HG03025 (cell line): ENCODE data around the gene SLC34A1.
A peak's percentile ranks its signal among the peaks of the same experiment; 100 is the strongest.

ENCODE experiments used
- ATAC-seq: cut with Tn5 transposase; IDR thresholded peaks from one replicate; pipeline ENCODE4 v1.9.1; 2021; ENCODE audit warnings: mild to moderate bottlenecking, moderate library complexity; ENCODE audit not compliant: unreplicated experiment, low FRiP score

Gene SLC34A1

DNA sequence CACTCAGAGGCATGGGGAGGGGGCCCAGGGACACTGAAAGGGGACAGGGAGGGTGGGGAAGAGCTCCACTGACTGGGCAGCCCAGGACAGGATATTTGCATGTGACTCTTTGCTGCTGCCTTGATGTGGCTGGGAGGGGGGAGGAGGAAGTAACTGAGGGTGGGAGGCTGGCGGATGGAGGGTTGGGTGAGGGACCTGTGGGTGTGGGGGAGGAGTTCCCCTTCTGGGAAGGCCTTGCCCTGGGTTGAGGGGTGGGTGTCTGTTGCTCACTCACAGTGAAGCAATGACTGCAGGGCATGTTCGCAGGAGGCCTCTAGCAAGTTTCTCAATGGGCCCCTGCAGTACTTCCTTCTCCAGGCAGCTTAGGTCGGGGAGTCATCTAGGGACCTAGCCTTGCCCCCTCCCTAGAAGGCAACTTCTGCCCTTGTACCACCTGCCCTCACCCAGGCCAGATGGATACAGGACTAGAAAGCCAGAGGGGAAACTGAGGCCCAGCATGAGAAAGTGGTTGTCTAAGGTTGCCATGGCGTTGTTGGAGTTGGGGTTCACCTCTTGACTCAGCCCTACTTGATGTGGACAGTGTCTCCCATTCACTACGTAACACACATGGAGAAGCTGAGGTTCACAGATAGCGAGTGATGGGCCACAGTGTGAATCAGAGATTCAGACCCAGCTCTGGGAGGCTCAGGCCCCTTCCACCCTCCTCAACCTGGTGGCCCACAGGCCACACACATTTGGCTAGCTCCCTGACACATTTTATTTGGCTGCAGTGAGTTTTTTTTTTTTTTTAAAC, 45.2 kb downstream of the SLC34A1 start:
- ATAC-seq: no peak

DNA sequence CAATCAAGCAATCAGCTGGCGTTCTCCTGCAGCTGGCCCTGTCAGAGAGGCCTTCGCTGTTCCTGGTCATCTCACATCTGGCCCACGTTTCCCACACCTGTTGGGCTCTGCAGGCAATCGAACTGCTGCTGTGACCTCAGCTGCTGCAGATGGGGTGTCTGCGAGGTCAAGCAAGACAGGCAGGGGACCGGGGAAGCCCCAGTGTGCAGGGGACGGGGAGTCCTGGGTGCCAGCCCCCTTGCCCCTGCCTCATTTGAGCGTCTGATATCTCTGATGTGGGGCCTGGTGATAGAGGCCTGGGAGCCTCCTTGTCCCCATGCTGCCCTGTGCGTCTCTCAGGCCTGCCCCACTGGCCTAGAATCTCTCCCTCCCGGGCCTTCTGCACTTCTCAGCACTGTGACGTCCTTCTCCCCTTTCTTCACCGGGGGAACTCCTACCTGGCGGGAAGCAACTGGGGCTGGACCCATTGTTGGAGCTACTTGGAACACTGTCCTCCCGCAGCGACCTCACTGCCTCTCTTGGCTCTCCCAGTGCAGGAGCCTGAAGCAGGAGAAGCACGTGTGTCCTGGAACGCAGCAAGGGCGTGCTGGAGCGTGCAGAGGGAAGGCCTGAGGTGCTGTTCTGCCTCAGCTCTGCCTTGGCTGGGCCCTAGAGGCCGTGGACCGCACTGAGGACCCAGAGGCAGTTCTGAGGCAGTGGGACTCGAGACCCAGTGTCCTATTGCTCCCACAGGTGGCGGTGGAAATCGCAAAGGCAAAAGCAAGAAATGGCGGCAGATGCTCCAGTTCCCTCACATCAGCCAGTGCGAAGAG, 46.1 kb downstream of the SLC34A1 start:
- no peak for ATAC-seq

DNA sequence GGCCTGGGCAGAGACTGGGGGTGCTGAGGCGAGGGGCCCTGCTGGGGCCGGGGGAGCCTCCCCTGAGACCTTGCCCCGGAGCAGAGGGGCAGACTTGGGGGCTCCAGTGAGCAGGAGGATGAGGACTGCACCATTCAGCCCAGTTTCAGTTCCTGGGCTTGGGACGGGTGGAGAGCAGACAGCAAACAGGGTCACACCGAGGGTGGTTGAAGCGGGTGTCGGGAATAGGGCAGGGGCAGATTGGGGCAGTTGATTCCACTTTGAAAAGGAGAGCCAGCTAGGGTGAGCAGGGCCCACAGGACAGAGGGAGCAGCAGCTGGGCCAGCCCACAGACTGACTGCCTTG, 46.7 kb downstream of the SLC34A1 start:
- ATAC-seq: no peak

DNA sequence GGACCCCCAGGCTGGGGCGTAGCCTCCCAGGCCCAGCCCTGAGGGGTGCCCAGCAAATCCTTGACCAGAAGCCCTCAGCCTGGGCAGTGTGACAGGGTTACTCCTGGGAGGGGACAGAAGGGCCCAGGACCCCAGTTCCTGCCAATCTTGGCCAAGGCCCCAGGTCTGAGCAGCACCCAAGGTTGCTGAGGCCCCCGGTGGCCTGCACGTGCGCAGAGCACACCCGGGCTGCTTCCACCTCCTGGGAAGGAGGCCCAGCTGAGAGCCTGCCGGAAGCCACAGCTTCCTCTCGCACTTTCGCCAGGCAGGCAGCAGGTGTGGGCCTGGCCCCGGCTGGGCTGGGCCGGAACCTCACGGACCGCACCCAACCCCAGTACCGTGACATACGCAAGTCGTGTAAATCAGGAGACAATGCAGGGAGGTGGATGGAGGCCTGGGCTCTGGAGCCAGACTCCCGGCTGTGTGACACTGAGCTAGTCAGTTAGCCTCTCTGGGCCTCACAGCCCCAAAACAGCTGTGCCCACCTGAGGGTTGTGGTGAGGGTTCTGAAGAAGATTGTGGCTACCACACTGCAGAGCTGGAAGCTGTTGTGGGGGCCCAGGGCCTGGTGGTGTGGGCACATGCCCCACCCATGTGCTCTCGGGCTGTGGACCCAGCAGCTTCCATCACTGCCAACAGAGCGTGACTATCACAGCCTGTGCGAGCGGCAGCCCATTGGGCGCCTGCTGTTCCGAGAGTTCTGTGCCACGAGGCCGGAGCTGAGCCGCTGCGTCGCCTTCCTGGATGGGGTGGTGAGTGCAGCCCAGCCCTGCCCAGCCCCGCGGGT, 47.3 kb downstream of the SLC34A1 start:
- peak; percentile 42 for ATAC-seq

DNA sequence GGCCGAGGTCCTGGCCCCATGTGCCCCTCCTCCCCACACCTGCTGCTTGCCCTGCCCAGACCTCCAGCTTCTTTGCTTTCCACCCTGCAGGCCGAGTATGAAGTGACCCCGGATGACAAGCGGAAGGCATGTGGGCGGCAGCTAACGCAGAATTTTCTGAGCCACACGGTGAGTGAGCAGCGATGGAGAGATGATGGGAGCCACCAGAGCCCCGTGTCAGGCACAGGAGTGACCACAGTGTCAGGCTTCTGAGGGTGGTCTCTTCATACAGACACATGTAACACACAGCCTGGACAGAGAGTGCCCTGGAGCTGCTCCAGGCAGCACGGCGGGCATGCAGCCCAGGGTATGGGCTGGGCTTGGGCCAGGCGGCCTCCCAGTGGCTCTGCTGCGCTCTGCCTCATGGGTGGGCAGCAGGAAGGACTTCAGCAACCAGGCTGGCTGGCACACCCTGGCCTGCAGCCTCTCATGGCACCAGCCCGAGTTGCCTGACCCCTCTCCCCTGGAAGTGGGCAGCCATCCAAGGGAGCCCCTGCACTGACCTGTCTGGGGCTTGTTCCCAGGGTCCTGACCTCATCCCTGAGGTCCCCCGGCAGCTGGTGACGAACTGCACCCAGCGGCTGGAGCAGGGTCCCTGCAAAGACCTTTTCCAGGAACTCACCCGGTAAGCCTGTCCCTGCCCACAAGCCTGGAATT, 48.1 kb downstream of the SLC34A1 start:
- peak; percentile 5 for ATAC-seq

DNA sequence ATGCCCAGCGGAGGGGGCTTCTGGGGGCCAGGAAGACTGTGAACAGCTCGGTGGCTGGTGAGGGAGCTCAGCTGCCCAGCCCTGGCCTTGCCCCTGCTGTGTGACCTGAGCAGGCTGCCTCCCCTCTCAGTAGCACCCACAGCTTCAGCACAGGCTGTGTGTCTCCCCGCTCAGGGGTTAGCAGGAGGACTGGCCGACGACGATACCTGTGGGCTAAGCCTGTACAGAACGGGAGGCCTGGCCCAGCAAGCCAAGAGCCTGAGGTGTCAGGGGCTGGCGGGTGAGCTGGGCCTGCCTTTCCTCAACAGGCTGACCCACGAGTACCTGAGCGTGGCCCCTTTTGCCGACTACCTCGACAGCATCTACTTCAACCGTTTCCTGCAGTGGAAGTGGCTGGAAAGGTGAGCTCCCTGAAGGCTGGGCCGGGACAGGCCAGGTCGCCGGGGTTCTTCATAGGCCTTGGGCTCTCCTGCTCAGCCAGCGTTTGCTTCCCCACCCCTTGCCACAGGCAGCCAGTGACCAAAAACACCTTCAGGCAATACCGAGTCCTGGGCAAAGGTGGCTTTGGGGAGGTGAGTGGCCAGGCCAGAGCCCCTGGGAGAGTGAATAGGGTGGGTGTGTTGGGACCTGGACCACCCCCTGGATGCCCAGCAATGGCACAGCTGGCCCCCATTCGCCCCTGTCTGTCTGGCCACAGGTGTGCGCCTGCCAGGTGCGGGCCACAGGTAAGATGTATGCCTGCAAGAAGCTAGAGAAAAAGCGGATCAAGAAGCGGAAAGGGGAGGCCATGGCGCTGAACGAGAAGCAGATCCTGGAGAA, 48.8 kb downstream of the SLC34A1 start:
- no peak for ATAC-seq

DNA sequence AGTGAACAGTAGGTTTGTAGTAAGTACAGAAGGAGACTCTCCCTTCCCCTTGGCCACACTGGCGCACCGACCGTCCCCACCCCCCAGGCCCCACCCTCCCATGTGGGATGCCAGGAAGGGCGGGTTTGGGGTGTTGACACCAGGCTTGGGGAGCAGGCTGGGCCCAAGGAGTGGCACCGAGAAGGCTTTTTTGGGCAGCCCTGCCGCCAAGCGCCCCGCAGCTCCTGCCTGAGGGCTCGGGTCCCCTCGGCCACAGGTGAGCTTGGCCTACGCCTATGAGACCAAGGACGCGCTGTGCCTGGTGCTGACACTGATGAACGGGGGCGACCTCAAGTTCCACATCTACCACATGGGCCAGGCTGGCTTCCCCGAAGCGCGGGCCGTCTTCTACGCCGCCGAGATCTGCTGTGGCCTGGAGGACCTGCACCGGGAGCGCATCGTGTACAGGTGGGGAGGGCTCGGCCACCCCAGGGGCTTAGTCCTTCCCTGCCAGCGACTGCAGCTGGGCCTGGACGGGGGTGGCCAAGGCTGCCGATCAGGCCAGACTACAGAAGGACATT, 49.5 kb downstream of the SLC34A1 start:
- no peak for ATAC-seq

DNA sequence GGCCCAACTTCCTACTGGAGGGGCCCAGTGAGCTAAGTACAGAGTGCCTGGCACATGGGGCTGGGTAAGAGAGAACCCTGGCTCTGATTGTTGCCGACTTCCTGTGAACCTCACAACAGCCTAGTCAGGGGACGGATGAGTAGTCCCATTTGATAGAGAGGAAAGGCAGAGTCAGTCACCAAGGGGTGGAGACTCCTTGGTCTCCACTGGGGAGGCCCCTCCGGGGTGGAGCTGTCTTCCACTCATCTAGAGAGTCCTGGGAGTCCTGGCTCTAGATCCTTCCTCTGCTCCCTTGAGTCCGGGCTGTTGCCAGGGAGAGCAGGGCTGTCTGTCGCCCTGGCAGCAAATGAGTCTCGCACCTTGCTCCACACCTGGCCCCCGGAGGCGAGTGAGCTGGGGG, 50.2 kb downstream of the SLC34A1 start:
- ATAC-seq: no peak

DNA sequence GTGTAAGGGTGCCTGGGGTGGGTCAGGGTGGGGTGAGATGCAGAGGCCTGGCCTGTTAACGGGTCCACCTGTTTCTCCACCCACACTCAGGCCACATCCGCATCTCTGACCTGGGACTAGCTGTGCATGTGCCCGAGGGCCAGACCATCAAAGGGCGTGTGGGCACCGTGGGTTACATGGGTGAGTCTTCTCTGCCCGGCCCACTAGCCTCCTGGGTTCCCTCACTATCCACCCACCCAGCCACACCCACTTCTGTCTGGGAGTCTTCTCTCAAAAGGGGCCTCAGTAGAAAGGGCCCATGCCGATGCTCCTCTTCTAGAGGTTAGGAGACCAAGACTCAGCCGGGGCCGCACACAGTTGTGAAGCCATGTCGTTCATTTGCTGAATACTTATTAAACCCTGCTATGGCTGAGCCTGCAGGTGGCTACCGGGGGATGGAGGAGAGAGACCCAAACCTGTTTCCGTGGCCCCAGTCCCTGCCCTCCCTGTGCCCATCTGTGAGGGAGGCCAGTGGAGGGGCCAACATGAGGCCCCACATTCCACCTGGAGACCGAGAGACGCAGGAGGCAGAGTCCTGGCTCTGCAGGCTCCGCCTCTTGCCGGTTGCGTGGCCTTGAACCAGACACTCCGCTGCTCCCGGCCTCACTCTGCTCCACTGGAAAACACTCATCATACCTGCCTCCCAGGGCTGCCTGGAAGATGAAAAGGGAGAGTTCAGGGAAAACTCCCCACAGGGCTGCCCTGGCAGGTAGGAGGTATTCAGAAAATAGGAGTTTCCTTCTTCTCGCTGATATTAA, 50.9 kb downstream of the SLC34A1 start:
- ATAC-seq: no peak

DNA sequence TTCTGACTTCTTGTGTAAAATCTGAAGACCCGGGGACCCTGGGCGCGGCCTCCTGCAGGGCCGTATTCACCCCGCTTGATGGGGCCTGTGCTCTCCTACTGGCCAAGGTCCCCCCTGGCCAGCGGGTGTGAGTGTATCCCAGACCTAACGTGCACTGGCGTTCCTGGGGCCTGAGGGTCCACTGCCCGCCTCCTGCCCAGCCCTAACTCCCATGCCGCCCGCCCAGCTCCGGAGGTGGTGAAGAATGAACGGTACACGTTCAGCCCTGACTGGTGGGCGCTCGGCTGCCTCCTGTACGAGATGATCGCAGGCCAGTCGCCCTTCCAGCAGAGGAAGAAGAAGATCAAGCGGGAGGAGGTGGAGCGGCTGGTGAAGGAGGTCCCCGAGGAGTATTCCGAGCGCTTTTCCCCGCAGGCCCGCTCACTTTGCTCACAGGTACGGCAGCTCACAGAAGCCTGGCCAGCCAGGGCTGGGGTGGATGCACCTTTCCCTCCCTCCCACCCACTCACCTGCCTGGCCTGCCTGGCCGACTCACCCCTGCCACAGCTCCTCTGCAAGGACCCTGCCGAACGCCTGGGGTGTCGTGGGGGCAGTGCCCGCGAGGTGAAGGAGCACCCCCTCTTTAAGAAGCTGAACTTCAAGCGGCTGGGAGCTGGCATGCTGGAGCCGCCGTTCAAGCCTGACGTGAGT, 51.8 kb downstream of the SLC34A1 start:
- no peak for ATAC-seq

DNA sequence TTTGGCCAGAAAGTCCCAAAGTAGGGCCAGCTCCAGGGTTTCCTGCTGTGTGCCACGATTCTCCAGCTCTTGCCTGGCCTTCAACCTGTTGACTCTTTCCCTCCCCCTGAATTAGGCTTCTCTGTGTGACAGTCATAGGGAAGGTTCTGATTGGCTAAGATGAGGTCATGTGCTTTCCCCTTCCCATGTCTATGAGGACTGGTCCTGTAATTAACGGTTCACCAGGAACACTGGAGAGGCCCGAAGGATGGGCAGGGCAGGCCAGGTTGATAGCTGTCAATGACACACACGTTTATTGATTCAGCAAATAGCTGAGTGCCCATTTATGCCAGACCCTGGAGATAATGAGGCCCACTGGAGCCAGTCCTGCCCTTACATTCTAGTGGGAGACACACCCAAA, 53.4 kb downstream of the SLC34A1 start:
- no peak for ATAC-seq

DNA sequence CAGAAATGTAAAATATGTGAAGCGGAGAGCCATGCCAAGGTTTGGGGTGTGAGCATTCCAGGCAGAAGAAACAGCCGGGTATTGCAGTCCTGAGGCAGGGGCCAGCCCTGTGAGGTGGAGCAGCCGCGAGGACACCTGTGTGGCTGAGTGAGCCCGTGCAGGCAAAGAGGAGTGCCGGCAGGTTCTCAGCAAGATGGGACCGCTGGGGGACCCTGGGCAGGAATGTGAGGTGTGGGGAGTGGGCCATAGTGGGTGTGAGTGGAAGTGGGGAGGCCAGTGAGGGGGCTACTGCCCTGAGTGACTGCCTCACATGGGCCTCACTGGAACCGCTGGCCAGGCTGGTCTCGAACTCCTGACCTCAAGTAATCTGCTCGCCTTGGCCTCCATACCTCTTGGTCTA, 54.2 kb downstream of the SLC34A1 start:
- ATAC-seq: no peak

DNA sequence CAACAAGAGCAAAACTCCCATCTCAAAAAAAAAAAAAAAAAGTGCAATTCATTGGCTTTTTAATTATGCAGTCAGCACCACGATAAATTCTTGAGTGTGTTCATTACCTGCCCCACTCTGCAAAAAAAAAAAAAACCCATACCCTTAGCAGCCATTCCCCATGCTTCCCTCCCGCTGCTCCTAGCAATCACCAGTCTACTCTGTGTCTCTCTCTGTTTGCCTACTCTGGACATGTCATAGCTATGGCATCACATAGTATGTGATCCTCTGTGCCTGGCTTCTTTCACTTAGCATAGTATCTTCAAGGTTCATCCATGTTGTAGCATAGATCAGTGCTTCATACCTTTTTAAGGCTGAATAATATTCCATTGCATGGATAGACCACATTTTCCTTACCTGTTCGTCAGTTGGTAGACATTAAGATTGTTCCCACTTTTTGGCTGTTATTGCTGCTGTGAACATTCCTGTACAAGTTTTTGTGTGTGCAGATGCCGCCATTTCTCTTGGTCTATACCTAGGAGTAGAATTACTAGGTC, 55.4 kb downstream of the SLC34A1 start:
- no peak for ATAC-seq

DNA sequence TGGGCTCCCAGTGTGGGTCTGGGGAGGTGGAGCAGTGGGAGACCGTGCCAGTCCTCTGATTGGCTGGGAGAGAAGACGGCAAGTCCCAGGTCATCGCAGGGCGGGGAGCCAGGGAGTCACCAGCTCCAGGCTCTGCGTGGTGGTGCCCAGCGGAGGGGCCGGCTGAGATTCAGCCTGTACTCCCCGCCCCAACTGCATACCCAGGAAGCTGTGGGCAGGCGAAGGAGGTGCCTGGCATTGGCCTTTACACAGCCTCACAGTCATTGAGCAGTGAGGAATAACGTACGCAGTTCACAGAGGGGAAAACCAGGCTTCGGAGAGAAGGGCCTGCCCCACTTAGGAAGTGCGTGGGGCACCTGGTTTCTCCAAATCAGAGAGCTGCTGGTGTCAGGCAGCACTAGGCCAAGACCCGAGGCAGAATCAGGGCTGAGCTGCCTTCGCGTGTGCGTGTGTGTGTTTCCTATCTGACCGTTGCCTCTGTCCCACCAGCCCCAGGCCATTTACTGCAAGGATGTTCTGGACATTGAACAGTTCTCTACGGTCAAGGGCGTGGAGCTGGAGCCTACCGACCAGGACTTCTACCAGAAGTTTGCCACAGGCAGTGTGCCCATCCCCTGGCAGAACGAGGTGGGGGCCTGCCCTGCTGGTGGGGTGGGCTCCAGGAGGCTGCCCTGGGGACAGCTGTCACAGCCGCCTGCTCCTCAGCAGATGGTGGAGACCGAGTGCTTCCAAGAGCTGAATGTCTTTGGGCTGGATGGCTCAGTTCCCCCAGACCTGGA, 56.2 kb downstream of the SLC34A1 start:
- no peak for ATAC-seq

DNA sequence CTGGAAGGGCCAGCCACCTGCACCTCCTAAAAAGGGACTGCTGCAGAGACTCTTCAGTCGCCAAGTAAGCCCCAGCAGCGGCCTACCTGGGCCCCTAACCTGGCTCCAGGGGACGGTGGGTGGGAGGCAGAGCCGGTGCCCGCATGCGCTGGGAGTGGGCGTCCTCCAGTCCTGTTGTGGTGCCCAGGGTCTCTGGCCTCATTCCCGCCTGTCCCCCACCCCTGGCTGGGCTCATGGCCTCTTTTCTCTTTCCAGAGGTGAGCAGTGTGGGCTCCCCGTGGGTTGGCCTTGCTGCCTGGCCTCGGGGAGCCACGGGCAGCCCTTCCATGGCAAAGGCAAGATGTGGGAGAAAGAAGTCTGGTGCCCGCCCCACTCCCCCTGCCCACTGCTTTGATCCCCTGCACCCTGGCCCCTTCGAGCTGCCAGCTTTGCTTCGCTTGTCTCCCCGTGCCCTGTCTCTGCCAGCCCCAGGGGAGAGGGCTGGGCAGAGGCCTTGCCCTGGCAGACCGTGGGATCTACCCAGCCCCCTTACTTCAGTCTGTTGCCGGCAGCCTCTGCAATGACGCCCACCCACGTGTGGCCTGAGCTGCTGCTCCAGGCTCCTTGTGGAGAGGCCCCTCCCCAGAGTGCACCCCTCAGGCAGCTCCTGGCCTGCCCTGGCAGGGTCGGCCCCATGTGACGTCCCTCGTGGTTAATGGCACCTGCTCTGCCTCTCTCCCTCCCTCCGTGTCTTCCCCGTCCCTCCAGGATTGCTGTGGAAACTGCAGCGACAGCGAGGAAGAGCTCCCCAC, 57.0 kb downstream of the SLC34A1 start:
- no peak for ATAC-seq
